ENCODE data around the gene MLIP.

- TF ChIP-seq CTCF (conservative IDR thresholded peaks at IDR 0.05; ENCODE audit: low read length): no peak
- TF ChIP-seq EZH2phosphoT487 (IDR thresholded peaks at IDR 0.05; ENCODE audit: borderline replicate concordance, low read depth, low read length): no peak
Observed at GRCh38 chr6:54217018-54217417, 105.8 kb downstream of the MLIP start.
